Occipital lobe (tissue), 2 donors: ENCODE measurements around the gene NEK2. TPM values are rescaled to one million over a fixed set of nuclear protein-coding genes. Genes with fewer than 3 reads are reported as not detected.
A peak's percentile ranks its signal among the peaks of the same experiment; 100 is the strongest.
"Not testable (repeated sequence)": the region's sequence is repeated elsewhere in the genome, so short reads cannot be mapped to it uniquely, and the experiment has no call there.

Source experiments
- DNase-seq: peaks from one replicate; lab custom pipeline; 2025; lab: John Stamatoyannopoulos, UW
- total RNA-seq: library from RNA; depleted of rRNA; stranded (reverse); fragments of >200 nt; gene quantifications from one replicate; pipeline ENCODE4 v1.2.3, GENCODE V29; 2014

Gene NEK2
- total RNA-seq, 1 donor from 2014 or later, result 3.3 TPM

DNA sequence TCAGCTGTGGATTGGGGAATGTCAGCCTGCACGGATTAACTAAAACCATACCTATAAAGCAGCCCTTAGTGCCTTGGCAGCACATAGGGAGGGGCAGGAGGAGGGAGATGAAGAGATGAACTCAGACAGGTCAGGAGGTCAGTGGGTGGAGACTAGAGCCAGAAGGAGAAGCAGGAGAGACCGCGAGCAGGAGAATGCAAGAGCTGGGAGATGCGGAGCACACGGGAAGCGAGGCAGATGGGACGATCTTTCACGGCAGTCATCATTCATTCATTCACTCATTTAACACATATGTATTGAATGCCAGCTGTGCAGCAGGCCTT is 41.9 kb downstream of the NEK2 start:
- no peak for DNase-seq

DNA sequence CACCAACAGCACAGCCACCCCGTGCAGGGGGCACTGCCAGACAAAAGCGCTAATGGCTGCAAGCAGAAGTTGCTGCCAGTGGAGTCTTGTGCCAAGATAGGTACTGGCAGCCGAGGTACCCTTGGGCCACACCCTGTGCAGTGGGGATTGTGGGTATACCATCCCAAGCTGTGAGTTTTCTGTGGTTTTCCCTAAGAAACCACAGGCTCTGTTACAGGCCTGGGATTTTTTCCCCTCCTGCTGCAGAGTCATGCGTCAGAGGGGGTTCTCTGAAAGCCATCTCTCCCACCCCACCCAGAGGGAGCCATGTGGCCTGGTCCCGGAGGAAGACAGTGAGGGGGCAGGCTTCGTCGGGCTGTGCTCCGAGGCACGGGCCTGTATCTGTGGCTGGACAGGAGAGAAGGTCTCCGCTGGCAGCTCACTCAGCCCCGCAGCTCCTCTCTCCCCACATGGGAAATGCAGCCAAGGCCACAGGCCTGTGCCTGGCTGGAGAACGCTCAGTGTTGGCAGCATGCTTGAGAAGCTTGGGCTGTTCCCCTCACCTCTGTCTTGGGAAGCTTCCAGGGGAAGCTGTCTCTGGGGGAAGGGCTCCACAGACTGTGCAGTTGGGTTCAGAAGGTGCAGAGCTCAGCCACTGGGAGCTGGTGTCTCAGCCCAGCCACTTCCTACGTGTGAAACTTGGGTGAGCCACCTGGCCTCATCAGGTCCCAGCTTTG is 42.5 kb downstream of the NEK2 start:
- DNase-seq, result no peak

DNA sequence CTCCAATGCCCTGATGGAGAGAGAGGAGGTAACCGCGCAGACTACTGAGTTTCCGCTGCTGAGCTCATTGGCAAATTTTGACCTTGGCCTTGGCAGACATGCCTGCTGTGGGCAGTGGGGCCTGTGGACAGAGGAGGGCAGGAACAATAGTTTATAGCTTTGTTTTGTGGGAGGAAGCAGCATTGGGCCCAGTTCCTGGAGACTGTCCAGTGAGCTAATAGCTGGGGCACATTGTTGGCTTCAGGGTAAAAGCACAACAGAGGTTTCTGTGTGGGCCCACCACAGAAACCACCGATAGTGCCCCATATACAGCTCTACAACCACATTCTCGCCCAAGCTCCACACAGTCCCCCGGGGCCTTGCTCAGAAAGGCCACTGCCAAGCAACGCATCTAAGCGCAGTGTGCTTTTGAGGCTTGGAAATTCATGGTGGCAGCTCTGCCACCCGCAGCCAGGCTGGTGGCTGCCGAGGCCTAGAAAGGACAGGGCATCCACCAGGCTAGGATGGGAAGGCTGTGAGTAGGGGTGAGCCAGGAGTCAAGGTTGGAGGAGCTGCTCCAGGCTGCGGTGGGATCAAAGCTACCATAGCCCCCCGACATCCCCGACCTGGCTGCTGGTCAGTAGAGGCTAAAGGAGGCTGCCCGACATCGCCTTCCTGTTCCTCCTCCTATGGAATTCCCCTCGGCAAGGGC is 43.2 kb downstream of the NEK2 start:
- DNase-seq, result no peak

DNA sequence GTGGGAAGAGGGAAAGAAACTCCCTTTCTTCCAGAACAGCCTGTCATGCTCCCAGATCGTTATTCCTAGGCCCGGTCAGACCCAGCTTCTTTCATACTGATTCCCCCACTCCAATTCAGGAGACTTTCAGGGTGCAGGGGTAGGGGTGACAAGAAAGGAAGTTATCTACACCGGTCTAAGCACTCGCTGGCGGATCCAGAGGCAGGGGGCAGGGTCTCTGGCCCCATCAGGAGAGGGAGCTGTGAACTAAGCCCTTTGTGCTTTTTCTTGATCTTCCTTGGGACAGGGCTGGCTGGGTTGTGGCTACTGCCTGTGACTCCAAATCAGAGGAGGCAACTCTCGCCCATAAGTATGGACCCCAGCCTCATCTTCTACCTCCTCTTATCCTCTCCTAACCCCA is 44.3 kb downstream of the NEK2 start:
- no peak for DNase-seq

DNA sequence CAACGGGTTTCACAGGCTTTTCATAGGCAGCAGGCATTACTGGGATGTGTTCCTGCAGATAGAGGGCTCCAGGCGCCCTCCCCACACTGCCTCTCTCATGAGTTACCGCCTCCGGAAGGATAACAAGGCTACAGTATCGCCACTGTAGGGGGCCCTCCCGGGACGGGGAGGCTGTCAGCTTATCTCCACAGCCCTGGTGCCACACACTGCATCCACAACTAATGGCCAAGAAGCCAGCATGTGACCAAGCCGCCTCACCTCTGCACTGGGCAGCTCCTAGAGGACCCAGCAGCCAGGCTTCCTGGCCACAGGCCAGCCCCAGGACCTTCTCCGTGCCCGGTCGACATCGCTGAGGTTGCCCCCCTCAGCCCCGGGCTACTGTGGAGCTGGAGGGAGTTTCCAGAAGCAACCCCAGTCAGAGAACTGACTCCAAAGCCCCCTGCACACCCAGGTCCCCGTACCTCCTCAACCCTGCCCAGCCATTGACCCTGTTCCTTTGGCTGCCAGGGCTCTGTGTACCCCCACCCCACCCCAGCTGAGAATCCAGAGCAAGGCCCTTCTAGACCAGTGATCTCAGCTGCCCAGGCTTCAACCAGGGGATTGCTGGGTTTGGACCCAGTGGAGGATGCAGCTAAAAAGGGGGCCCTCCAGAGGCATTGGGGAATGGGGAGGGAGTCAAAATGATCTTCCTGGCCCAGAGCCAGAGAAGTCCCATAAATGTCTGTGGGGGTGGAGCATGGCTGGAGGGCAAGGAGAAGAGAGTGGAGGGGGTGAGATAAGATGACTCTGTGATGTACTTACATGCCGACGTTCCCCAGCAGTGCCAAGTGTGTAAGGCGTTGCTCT is 45.0 kb downstream of the NEK2 start:
- DNase-seq, result no peak

DNA sequence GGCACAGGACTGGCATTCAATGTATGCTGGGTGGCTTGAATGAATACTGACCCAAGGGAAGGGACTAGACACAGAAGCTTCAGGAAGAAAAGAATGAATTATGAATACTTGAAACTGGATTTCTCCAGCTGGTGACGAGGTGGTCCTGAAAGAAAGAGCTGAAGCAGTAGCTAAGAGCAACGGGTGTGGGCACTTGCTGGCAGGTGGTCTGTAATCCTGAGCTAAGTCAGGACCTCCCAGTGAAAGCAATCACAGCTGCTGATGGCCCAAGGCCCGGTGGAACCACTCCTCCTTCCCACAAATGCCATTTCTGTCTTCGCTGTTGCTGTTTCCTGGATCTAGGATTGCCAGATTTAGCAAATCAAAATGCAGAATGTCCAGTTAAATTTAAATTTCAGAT is 47.0 kb downstream of the NEK2 start:
- no peak for DNase-seq

DNA sequence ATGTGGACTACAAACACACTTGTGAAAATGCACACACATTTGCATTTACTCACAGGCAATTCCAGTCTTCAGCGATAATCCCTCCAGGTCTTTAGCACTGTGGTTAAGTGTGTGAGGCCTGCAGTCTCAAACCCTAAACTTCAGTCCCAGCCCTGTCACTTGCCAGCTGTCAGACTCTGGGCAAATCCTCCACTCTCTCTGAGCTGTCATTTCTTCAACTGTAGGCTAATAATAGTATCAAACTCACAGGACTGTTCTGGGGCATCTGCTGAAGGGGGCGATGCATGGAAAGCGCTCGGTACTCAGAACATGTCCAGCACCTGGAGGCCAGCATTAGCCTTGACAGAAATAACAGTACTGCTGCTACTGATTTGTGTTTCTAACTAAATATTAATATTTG is 48.2 kb downstream of the NEK2 start:
- DNase-seq, result no peak

DNA sequence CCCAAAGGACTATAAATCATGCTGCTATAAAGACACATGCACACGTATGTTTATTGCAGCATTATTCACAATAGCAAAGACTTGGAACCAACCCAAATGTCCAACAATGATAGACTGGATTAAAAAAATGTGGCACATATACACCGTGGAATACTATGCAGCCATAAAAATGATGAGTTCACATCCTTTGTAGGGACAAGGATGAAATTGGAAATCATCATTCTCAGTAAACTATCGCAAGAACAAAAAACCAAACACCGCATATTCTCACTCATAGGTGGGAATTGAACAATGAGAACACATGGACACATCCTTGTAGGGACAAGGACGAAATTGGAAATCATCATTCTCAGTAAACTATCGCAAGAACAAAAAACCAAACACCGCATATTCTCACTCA is 49.6 kb downstream of the NEK2 start:
- not testable (repeated sequence) for DNase-seq

DNA sequence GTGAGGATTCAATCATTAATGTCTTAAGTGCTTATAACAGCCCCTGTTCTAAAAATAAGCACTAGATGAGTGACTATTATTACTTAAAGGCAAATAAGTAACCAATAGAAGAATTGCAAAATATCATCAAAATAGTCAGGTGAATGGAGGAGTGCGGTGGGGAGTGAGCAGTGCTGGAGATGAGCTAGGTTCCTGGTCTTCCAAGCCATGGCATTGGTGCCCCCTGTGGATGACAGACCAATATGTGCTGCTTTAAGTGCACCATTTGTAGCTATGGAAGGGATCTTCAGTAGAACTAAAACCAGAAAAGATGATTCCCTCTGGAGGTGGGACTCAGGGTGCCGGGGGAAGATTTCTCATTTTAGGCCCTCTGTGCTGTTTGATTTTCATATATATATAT is 50.4 kb downstream of the NEK2 start:
- no peak for DNase-seq

DNA sequence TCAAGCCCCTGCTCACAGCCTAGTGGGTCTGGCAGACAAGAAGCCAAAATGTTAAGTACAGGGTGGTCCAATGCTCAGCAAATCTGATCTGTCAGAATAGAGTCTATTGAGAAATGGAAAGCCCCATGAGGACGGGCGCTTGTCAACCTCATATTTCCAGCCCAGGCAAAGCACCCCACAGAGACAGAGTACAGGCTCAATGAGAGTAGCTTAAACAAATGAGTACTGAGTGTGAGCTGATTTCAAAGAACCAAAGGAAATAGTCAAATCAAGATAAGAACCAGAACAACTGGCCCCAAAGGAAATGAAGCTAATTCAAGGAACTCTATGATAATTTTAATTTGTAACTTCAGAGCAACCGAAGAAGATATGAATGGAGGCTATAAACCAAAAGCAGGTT is 51.9 kb downstream of the NEK2 start:
- no peak for DNase-seq

DNA sequence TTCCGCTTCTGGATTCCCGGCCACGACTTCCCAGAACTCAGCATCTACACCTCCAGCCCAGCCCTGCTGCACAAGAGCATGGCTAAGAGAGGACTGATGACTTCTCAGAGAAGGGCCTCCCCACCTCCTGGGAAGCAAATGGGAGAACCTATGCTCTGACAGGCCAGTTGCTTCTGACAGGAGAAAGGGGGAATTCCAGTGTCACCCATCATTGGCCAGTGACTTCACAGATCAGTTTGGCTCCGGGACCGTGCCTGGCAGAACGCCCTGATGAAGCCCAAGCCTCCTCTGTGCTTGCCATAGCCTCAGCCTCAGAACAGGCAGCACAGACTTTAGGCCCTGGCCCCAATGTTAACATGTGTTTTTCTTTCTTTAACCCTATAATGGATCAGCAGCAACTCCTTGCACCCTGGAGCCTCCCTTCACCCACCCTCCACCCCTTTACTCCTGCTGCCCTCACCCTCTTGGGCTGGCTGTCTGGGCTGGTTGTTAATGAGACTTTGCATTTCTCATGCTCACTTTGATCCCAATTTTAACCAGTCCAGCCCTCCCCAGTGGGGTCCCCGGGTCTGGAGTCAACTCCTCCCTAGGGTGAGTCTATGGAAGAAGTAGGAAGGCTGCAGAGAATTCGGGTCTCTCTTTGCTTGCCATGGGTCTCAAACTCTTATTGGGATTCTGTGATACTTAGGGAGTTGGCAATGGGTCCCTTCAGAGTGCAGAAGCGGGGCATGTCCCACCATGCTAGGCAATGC is 53.8 kb downstream of the NEK2 start:
- DNase-seq, result no peak

DNA sequence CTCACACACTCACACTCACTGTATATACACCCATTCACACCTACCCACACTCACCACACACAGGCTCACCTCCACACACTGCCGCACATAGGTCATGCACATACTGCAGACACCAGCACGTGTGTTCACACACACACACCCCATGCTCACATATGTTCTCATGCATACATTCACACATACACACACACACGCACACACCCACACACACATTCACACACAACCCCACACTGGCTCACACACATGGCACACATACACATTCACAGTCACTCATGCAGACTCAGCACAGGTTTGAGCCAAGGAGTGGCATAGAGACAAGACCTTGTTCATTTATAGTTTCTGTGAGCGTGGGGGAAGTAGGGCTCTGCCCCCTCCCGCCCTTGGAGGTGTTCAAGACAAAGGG is 55.3 kb downstream of the NEK2 start:
- no peak for DNase-seq

DNA sequence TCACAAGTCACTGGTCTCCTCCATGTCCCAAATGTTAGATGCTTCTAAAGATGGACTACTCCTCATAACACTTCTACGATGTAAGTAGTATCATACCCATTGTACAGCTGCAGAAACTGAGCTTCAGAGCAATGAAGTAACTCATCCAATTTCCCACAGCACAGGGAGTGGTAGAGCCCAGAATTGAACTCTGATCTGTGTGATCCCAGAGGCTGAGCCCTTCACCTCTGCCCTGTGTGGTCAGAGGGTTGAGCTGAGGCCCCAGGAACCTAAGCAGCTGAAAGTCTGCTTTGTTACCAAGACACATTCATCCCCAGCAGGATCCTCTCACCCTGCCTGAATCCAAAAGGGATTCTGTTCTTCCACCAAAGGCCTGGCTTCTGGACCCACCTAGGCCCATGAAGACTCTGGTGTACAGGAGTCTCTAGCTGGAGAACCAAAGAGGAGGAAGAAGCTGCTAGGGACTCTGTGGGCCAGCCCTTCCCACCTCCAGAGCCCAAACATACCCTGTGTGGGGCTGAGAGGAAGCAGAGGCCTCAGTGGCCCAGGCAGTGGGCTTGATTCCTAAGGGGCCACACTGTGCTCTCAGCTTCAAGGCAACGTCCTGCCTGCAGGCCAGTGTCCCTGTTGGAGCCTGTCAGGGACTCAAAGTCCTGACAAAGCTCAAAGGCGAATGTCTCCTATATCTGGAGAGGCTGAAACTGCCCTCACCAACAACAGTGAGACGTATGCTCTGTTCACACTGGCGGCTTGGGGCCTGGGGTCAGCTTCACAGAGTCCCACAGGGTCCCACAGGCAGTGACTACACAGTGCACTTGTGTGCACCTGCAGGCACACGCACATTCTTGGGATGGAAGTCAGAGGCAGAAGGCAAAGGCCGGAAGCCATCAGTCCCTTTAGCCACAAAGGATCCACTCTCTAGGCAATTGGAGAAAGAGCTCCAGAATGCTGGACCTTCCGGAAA is 56.1 kb downstream of the NEK2 start:
- DNase-seq, result no peak

DNA sequence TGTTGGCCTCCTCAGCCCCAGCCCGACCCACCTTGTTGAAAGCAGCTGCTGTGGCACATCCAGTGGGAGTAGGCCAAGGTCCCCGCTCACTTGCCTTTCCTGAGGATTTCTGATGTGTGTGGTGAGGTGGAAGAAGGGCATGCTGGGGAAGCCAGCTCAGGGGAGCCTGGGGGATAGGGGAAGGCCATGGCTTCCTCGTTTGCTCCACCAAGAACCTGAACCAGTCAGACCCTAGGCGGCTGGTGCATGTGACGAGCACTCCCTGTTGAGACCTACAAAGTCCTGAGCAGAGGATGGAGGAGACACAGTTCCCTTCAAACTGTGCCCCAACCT is 58.5 kb downstream of the NEK2 start:
- no peak for DNase-seq

DNA sequence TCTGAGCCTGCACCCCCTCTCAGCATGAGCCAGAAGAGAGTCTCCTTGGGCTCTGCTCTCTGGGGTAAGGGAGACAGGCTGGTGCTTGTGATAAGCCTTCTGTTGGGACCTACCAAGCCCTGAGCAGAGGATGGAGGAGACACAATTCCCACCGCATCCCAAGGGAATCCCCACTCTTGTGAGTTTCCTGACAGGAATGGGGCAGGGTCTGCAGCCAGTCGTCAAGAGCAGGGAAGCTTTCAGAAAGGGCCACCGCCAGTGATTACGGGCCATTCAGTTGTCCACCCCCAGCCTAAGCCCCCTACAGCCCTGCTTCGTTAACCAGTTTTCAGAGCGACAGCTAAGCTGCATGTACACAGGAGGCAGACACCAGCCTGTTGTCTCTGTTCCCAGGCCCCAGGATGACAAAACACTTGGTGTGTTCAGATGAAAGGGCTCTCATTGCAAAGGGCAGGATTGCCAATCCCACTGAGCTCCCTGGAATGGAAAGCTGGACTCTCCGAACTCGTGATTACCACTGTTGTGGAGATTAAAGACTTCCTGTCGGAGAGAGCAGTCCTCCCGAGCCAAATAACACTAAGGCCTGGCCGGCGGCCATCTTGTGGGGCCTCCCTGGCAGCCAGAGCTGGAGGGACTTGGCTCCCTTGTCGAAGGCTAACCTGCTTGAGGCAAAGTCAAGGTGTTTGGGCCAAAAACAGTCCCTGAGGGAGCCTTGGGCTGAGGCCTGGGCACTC is 59.0 kb downstream of the NEK2 start:
- DNase-seq, result no peak

DNA sequence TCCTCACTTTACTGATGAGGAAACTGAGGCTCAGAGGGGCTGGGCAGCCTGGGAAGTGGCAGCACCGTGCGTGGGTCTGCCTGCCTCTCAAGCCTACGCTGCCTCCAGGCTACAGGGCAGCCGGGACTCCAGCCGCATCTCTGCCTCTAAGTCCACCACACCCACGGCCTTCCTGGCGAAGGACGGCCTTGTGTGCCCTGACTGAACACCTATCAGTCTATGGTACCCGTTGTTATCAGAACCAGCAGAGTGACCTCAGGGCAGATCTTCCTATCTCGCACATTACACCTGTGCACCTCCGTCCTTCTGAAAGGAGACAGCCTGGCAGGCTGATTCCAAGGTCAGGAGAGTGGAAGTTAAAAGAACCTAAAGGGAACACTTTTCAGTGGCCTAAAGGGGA is 60.8 kb downstream of the NEK2 start:
- no peak for DNase-seq

DNA sequence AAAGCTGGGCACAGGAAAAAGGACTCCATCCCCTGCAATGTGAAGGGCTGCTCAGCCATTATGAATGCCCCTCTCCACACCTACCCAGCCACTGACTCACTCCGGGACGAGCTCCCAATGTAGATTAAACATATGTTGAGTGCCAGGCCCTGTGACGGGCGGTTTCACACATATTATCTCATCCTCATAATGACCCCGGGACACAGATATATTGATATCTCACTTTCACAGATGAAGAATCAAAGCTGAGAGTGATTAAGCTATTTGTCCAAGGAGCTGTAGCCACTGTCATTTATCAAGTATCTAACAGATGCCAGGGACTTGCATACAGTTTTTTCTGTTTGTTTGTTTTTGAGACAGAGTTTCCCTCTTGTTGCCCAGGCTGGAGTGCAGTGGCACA is 61.5 kb downstream of the NEK2 start:
- no peak for DNase-seq

DNA sequence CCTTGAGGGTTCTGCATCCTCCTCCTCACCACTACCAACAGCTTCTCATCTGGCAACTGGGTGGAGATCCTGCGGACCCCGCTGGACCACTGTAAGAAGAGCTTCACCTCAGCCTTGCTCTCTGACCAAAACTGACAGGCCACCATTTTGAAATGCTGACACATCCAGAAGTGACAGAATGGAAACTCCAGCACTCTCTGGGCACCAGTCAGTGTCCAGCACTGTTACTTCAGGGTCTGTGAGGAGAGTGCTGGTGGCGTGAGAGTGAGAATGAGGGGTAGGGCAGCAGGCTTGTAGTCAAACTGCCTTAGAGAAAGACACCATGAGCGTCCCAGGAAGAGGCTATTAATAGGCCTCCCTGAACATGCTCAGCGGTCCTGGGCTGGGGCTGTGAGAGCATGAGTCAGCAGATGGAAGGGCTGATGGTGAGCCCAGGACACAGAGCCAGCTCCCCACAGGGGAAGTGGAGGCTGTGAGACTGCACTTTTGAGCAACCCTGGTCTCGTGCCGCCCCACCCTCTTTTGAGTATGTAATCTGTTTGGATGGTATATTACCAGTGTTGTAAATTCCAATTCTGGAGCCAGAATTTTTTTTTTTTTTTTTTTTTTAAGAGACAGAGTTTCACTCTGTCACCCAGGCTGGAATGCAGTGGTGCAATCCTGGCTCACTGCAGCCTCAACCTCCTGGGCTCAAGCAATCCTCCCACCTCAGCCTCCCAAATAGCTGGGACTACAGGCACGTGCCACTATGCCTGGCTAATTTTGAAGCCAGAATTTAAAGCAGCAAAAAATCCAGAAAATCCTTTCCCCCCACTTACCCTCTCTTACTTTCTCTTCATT is 62.1 kb downstream of the NEK2 start:
- peak; percentile 27 for DNase-seq

DNA sequence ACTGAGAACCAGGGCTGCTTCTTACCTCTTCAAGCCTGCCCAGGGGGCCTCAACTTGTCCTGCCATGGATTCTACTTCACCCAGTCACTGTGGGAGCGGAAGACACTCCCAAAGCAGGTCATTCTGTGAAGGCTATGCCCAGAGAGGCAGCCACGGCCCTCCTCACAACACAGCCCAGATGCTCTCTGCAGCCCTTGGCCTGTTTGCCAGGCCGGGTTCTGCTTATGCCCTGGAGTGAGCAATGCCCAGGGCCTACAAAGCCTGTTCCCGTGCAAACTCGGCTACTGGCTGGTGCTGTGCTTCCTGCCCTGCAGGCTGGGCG is 62.7 kb downstream of the NEK2 start:
- no peak for DNase-seq
